HG03025 (cell line): ENCODE measurements around the gene IQCE.

ENCODE experiments used
- ATAC-seq: cut with Tn5 transposase; IDR thresholded peaks from one replicate; pipeline ENCODE4 v1.9.1; 2021; ENCODE audit warnings: mild to moderate bottlenecking, moderate library complexity; ENCODE audit not compliant: unreplicated experiment, low FRiP score

The IQCE gene, protein sequence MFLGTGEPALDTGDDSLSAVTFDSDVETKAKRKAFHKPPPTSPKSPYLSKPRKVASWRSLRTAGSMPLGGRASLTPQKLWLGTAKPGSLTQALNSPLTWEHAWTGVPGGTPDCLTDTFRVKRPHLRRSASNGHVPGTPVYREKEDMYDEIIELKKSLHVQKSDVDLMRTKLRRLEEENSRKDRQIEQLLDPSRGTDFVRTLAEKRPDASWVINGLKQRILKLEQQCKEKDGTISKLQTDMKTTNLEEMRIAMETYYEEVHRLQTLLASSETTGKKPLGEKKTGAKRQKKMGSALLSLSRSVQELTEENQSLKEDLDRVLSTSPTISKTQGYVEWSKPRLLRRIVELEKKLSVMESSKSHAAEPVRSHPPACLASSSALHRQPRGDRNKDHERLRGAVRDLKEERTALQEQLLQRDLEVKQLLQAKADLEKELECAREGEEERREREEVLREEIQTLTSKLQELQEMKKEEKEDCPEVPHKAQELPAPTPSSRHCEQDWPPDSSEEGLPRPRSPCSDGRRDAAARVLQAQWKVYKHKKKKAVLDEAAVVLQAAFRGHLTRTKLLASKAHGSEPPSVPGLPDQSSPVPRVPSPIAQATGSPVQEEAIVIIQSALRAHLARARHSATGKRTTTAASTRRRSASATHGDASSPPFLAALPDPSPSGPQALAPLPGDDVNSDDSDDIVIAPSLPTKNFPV

DNA sequence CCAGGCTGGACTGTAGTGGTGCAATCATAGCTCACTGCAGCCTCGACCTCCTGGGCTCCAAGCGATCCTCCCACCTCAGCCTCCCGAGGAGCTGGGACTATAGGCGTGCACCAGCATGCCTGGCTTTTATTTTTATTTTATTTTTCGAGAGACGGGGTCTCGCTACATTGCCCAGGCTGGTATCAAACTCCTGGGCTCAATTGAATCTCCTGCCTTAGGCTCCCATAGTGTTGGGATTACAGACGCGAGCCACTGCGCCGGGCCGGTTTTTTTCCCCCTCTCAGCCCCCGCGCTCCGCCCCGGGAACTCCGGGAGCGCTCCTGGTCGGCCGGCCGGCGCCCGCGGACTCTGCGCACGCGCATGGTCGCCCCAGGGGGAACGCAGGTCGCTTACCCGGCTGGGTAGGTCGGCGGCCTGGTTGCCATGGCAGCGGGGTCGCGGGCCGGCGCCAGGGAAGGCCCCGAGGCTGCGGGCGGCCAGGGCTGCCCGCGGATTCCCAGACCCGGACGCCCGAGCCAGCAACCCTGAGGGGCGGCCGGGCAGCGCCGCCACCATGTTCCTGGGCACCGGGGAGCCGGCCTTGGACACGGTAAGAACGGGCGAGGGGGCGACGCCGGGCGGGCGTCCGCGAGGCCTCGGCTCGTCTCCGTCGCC lies at the start of gene IQCE:
Gene IQCE (plus strand): TSS at position 351 of the 654 bp plus-strand sequence. CDS start 203 bp downstream, at position 554.
- ATAC-seq: peak; percentile 31

DNA sequence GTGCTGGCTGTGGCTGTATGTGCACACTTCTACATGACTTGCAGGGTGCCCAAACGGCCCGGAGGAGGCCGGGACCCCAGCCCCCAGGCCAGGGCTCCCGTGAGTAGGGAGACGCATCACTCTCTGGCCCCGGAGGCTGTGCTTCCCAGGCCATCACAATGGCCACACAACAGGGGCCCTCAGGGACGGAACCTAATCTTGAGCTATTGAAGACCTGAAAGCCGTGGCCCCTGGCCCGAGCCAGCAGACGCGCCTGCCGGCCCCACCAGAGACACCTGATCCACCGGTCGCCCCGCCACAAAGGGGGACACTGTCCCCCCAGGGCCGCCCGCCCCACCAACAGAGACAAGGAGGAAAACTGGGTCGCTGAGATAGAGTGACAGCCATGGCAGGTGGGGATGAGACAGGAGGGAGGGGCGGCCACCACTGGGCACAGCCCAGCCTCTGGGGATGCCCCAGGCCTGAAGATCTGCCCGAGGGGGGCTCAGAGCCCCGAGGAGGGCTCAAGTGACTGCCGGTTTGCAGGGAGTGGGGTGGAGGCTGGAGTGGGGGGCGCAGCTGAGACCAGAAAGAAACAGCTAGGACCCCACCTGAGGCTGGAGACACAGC lies 49.4 kb upstream of the IQCE start:
- no peak for ATAC-seq

DNA sequence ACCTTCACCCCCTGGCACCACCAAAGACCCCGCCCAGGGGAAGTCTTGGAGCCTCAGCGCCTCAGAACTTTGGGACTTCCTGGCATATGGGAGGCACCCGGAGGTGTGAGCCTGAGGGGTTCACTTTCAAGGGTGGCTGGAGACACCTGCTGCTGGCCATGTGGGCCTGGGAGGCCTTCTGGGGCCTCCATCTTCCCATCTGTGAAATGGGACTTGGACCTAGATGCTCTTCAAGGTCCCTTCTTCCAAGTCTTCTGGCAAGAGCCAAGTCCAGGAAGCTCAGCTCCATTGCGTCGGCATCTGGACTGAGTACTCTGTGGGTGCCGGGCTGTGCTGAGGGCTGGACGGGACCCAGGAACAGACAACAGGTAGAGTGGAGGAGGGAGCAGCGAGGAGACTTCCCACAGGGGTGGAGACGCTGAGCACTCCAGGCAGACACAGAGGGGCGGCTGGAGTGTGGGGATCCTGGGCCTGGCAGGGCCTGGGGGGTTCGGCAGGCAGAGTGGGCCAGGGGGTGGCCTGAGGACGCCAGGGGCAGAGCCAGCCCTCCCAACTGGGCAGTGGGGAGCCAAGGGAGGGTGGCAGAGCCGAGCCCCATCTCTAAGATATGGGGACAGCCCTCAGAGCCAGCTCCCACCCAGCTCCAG lies 48.5 kb upstream of the IQCE start:
- no peak for ATAC-seq

DNA sequence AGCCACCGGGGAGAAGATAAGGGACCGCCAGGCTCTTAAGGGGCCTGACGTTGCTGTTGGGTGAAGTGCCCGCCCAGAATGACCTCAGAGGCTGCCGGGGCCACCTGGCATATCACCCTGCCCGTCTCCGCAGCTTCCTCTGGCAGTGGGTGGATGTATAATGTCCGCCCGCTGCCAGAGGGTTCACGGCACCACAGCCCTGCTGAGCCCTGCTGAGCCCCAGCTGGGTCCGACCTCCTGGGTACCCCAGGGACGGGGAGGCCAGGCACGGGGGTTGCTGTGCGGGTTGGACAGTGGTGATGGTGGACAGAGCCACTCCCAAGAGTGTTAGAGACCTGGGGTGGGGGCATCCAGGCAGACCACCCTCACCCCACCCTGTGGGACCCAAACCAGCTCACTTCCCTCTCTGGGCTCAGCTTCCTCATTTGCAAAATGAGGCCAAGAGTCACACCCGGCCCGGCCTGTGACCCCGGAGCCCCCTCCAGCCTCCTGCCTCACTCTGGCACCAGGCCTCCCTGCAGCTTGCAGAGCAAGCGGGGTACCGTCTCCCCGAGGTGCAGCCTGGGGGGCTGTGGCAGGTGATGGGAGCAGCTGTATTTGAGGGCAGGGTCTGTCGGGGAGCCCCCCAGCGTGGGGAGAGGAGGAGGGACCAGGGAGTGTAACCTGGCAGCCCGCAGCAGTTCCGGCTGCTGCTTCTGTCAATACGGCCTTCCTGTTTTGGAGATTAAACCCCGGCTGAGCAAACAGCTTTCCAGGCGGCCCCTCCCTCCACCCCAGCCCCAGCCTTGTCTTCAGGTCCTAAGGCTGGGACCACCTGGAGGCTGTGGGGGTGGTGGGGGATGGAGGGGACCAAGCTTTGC lies 47.6 kb upstream of the IQCE start:
- no peak for ATAC-seq

DNA sequence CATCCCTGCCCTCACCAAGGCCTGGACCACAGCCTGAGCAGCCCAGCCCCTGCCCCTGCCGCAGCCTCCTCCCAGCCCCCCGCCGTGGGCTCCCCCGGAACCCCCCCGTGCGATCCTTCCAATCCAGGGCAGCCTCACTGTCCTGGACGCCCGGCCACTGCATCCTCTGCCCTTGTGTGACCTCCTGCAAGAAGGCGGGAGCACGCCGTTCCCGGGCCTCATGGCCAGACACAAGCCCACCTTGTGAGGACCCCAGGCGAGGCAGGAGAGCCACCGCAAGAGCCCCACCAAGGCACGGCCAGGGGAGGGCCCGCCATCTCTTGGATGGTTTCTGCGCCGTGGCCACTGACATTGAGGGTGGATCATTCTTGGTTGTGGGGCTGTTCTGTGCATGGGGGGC lies 47.0 kb upstream of the IQCE start:
- no peak for ATAC-seq

DNA sequence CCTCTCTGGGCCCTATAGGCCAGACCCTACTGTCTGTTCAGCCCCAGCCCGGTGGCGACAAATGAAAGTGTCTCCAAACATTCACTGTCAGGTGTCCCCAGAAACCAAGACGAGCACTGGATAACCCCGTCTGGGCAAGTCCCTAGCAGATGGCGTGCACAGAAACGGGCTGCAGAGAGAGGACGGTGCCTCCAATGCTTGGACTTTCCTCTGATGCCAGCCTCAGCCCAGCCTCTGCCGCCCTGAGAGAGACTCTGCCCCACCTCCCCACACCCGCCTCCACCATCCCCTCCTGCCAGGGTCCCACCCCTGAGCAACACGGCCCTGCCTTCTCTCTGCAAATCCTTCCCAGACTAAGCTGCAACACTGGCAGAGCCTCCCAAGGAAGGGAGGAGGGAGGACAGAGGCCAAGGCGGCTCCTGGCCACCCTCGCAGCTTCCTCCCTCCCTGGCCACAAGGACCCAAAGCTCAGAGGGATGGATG lies 46.6 kb upstream of the IQCE start:
- ATAC-seq: no peak

DNA sequence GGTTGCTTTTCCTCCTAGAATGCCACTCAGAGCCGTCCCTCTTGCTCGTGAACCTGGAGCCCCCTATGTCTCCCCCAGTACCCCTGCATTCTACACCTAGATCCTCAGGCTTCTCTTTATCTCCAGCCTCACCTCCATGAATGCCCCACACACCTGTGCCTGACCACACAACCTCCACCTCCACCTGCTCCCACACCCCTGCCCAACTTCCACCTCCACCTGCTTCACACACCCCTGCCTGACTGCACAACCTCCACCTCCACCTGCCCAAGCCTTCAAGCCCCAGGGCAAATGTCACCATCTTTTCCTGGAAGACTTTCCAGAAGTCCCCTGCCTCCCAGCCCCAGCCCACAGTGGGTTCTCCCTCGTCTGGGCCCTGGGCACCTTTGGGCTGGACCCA lies 46.1 kb upstream of the IQCE start:
- ATAC-seq: no peak

DNA sequence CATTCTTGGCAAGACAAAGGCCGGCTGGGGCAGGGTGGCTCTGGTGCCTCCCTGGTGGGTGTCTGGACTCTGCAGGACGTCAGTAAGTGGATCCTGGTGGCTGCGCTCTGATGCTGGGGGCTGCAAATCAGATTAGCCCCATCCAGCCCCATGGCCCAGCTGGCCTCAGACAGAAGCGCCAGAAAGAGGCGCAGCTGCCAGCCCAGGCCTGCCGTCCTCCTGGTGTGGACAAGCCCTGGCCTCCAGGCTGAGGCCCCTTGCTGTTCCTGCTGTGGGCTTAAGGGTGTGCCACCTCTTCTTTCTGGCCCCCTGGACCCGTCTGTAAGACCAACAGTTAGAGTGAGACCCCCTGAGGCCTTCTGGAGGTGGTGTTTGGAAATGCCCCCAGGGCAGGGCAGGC lies 45.1 kb upstream of the IQCE start:
- ATAC-seq: no peak

DNA sequence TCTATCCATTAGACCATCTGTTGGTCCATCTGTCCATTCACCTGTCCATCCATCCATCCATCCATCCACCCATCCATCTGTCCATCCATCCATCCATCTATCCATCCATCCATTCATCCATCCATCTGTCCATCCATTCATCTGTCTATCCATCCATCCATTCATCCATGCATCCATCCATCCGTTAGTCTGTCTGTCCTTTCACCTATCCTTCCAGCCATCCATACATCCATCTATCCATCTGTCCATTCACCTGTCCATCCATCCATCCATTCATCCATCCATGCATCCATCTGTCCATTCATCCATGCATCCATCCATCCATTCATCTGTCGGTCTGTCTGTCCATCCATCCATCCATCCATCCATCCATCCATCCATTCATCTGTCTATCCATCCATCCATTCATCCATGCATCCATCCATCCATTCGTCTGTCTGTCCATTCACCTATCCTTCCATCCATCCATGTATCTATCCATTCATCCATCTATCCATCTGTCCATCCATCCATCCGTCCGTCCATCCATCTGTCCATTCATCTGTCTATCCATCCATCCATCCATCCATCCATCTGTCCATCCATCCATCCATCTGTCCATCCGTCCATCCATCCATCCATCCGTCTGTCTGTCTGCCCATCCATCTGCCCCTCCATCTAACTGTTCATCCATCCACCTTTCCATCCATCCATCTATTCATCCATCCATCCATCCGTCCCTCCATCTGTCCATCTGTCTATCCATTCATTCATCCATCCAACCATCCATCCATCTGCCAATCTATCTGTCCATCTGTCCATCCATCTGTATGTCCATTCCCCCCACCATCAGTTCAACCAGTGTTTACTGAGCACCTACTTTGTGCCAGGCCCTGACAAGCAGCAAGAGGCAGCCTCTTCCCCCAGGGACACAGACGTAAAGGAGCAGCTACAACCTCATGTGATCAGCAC lies 44.0 kb upstream of the IQCE start:
- ATAC-seq: no peak

DNA sequence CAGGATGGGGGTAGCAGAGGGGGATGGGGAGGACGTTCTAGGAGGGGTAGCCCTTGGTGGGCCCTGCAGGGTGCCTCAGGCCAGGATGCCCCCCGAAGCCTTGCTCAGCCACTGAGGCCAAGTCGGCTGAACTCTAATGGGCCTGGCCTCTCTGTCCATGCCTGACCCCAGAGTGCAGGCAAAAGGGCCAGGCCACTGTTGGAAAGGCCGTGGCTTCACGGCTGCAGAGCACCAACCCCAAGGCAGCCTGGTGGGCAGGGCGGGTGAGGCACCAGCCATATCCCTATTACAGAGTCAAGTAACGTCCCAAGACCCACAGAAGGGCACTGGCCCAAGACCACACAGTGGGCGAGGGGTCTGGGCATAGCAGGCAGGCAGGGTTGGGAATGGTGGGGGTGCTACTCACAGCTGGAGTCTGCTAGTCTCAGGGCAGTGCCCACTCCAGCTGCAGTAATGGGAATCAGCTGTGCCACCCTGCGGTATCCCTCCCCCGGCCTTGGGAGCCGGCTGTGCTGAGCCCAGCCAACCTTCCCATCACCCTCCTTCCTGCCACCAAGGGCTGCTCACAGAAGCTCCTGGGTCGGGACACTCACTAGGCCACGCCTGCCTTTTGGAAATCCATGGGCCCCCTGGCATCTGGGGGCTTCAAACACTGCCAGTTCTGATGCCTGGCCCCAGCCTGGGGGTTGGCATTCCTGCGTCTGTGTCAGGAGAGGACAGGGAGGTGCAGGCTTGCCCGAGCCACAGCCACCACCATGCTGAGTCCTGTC lies 43.2 kb upstream of the IQCE start:
- no peak for ATAC-seq

DNA sequence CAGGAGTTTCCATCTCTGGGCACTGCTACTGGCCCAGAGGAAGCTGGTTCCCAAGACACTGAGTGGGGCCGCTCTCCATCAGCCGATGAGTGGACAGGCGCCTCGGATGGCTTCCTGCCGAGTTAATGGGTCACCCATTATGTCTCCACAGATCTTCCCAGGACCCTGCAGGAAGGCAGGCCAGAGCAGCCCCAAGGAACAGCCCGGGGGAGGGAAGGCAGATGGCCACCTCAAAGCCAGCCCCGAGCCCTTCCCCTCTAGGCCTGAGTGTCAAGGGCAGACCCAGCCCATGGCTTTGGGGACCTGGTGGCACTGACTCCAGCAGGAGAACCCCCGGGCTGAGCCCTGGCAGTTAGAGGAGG lies 42.6 kb upstream of the IQCE start:
- ATAC-seq: no peak

DNA sequence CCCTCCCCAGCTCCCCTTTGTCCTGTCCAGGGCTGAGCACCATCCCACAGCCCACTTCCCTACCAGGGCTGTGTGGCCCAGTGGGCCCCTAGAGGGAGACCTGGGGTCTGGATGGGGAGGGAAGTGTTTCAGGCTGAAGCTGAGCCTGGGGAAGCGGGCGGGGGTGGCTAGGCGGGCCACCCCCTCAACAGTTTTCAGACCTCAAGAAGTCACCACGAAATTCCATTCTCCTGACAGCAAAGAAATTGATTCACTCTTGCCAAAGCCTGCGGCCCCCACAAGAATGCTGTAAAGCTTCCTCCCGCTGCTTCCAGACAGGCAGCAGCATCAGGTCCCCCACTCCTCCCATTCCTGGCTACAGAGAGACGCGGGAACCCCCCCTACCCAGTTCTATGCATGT lies 41.8 kb upstream of the IQCE start:
- no peak for ATAC-seq

DNA sequence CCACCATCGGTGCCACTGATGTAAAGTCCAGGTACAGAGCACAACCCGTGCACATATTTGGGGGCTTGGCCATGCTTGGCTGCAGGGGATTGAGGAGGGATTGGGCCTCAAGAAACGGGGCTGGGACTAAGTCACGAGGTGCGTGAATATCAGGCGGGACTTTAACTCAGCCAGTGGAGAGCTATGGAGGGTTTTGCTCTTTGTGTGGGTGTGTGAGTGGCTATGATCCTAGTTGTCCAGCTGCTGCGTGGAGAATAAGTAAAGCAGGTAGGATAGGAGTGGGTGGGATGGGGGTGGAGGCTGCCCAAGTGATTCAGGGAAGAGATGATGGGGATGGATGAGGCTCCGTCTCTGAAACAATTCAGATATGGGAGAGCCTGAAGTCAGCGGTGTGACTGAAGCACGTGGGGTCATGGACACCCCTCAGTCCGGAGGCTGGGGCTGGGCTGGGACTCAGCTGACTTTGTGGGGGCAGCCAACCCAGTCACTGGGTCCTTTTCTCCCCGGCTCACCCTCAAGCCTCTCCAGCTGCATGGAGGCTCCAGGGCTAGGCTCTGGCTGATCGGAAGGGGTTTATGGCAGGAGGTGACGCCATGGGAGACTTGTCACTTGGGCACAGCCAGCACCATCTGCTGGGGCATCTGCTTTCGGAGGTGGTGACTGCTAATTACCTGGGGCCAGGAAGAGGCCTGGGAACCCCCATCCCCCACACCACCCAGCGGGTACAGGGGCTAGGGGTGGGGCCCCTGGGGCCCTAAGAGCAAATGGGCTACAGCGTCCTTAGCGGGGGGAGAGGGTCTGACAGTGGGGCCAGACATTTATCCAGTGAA lies 40.9 kb upstream of the IQCE start:
- no peak for ATAC-seq

DNA sequence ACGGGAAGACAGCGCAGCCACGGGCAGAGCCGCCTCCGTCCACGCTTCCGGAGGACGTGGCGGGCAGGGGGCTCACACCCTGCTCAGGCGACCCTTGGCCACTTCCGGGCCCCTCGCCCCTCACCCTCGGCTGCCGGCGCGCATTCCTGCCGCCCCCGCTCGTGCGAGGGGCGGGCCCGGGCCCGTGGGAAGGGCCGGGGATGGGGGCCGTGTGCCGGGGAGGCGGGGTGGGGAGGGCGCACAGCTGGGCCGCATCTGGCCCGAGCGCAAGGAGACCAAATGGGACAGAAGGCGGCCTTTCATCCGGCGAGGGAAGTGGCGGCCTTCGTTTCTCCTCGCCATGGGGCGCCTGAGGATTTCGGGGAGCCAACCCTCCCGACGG lies 40.1 kb upstream of the IQCE start:
- no peak for ATAC-seq

DNA sequence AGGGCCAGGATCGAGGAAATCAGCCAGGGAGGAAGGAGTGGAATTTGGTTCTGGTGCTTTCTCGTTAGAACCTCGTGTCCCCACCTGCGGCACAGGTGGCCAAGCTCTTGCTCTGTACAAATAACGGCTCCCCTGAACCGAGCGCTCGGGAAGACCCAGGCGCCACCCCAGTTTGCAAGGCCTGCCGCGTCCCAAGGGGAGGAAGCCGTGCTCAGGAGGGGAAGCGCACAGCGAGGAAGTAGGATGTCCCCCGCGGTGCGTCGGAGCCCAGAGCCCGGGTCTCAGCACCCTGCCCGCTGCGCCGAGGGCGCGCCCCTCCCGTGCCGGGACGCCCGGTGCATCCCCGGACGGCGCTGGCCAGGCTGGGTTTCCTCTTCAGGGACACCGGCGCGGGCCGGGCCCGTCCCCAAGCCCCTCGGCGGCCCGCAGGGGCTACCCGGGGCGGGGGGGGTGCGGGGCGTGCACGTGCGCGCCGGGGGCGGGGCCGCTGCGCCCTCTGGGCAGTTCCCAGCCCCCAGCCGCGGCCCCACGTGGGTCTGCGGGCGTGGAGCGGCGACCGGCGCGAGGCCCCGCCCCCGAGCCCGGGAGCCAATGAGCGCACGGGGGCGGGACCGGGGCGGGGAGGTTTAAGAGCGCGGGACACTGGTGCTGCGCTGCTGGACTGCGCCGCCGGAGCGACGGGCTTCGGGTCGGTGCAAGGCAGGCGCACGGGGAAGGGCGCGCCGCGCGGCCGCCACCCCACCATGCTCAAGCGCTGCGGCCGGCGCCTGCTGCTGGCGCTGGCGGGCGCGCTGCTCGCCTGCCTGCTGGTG lies 39.5 kb upstream of the IQCE start, which contains the start of gene LFNG:
Gene LFNG (plus strand): TSS at position 656 of the 812 bp plus-strand sequence. CDS start 88 bp downstream, at position 744.
- ATAC-seq: peak; percentile 89
